ENCODE results near the gene ATOSB.

GRCh38 chr9:35096035-35096849 is 19.4 kb downstream of the ATOSB start, which contains the start of gene PIGO:
- peak; percentile 60 to 72 for TF ChIP-seq CTCF (IDR thresholded peaks at IDR 0.05)
- TF ChIP-seq EP300 (IDR thresholded peaks at IDR 0.05): no peak
- peak in 2 of 3 donors; percentile 58 to 84 for TF ChIP-seq POLR2AphosphoS5 (IDR thresholded peaks at IDR 0.05)
- TF ChIP-seq POLR2A (IDR thresholded peaks at IDR 0.05): peak in 1 of 2 donors; percentile 46
